ENCODE data around the gene ZIC4.

ZIC4 gene

GRCh38 chr3:147417551-147418295, 11.4 kb upstream of the ZIC4 start:
- DNase-seq: no peak

DNA sequence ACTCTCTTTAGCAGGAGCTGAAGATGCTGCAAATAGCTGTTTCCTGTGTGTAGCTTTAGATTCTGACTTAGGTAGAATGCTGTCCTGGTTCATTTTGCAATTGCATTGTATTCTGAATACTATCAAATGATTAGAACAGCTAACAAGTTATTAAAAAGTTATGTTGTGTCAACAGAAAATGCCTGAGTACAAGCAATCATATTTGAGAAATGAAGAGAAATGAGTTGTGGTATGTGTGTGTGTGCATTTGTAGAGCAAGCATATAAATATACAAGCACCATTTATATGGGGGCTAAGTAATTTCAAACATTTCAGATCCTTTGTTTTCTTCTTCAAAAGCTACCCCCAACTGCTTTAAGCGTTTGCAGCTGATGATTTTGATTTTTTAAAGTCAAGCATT, 10.6 kb upstream of the ZIC4 start:
- DNase-seq: no peak

- no peak for DNase-seq
Measured at GRCh38 chr3:147415874-147416273, 9.5 kb upstream of the ZIC4 start.

DNA sequence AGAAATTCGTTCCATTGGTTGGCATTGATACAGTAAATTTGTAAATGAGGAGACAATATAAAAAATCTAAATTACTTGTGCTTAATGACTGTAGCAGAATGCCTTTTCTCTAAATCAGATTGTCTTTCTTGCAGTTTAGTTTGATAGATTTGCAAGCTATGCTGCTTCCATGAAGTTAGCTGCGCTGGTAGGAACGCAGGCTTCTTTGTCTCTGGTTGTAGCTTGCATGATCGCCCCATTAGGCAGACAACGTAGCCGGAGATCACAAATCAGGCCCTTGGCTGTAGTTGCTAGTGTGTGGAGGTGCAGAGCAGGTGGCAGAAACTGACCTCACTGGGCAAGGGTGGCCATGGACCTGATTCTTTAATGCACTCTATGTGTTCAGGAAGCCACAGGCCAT, 8.9 kb upstream of the ZIC4 start:
- peak in 1 of 14 donors; percentile 85 for DNase-seq

GRCh38 chr3:147414390-147415138, 8.2 kb upstream of the ZIC4 start:
- no peak for DNase-seq

GRCh38 chr3:147413686-147414389, 7.5 kb upstream of the ZIC4 start:
- no peak for DNase-seq

GRCh38 chr3:147412917-147413685, 6.8 kb upstream of the ZIC4 start:
- DNase-seq: no peak

- no peak for DNase-seq
Measured at GRCh38 chr3:147412261-147412916, 6.0 kb upstream of the ZIC4 start.

GRCh38 chr3:147411815-147412241, 5.5 kb upstream of the ZIC4 start:
- no peak for DNase-seq

DNA sequence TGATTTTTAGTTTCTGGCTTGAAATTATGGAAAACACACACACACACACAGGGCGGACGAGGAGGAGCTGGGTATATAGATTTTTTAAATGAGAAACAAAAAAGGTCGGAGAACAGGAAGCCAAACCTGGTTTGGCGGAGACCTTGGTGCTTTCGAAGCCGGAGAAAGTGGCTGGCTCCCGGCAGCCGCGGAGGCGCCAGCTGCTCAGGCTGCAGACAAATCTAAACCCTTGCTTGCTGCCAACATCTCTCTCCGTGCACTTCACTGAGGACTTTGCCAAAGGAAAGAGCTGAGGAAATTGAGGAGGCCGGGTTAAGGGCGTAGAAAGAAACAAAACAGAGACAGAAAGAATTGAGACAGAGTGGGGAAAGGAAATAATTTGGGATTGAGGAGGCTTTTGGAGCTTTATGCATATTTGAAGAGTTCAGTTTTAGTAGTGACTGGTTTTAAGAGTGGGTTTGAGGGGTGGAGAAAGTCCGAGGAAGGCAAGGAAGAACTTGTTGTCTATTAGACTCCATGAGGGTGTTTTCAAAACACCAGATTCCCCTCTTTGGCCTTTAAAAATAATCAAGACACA, 5.0 kb upstream of the ZIC4 start:
- no peak for DNase-seq

GRCh38 chr3:147410526-147411237, 4.3 kb upstream of the ZIC4 start:
- DNase-seq: no peak

GRCh38 chr3:147410116-147410525, 3.8 kb upstream of the ZIC4 start:
- no peak for DNase-seq

DNA sequence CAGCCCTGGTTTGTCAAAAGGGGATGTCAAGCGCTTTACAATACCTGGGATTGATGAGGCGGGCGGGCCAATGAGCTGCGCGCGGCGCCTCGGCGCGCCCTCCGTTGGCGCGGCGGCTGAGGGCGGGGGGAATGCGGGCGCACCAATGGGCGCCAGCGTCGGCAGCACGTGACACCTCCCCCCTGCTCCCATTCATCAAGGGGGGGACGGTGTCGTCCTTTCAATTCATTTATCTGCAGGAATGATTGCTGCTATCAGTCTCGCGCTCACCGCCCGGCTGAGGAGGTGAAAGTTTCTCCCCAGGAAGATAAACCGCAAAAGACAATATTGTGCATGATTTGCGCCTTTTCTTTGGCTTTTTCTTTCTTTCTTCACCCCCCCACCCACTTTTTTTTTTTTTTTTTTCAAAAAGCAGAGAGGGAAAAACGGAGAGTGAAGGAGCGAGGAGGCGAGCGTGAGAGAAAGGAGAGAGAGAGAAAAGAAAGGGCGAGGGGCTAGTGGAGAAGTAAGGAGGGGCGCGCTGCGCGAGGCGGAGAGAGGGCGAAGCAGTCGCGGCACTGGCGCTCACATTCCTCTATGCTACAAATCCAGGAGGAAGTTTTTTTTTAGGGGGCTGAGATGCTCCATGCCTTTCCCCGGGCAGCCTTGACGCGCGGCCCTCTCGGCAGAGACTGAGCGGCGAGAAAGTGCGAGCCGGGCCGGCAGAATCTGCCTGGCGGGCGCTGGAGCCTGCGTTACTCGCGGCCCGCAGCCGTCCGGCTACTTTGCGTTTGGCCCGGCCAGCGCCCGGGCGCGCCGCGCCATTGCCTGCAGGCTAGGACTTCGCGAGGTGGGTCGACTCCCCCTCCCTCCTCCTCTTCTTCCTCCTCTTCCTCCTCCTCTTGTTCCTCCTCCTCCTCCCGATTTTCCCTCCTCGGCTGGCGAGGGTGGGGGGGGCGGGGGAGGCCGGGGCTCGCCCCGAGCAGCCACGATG, 3.1 kb upstream of the ZIC4 start, which contains the start of gene ZIC1:
ZIC1 (plus strand) TSS at position 223 of the 973 bp plus-strand sequence; CDS start at position 971, 748 bp downstream.
- DNase-seq: peak in 10 of 14 donors; percentile 23 to 98 (median 64)

GRCh38 chr3:147408188-147409100, 2.1 kb upstream of the ZIC4 start:
- no peak for DNase-seq

DNA sequence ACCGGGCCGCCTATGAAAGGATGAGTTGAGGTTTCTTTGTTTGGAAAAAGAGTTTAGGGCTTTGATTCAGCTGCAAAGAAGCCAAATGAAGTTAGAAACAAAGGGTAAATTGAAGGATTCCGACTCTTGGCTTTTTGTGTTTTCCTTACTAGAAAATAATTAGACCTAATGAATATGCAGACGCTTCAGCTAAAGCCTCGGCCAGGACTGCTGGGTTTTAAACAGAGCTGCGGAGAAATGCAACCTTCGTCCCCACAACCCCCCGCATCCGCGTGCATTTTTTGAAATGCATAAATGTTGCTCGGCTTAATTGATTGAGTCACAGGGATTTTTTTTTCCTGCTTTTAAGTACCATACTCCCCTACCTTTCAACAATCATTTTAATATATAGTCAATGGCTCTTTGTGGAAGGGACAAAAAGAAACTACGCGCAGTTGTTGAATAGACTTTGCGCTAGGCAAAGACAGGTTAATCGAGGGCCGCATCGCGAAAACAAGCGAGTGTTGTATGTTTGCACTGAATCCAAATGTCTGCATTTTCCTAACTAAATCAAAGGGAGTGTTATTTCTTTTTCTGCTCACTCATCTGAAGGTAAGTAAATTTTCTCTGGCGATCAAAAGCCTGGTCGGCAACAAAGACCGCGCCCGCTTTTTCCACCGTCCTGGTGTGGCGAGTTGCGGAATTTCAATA, 1.3 kb upstream of the ZIC4 start:
- no peak for DNase-seq

GRCh38 chr3:147407114-147407497, 763 bp upstream of the ZIC4 start:
- DNase-seq: peak in 1 of 14 donors; percentile 25

DNA sequence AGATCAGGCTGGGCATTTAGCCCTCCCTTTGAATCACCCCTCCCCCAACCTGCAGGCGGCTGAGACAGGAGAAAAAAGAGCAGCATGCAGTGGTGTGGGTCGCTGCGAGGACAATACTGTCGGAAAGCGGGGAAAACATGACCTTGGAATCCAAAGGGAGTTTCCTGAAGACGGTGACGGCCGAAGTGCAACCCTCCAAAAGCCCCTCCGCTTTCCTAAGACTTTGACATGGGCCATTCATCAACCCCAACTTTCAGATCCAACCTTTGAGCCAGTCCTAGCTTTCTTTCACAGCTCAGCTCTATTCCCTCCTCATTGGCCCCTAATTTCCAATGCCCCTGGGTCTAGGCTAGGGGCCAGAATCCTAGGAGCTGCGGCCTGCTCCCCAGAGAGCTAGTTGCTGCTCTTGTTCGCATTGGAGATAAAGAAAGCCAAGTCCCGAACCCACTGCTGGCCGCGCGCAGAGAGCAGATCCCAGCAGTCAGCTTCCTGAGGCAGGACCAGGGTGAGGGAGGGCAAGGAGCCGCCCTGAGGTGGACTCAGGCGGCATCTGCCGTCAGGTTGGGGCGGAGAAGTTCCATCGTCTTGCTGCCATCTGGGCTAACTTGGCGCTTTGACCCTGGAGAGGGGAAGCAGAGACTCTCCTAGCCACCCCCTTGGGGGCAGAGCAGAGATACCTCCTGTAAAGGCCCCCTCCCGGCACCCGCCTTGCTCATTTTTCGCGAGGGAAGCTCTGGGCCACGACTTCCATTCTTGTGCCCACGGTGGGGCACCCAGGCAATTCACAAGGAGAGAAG, 914 bp downstream of the ZIC4 start:
- DNase-seq: peak in 1 of 14 donors; percentile 85

Data from C1 segment of cervical spinal cord (tissue), 14 donors.